GM10847 (cell line): ENCODE data around the gene CLSTN2.

Experiments used
- POLR2A ChIP-seq: IDR thresholded peaks from 2 replicates; pipeline ENCODE4 v1.6.1; 2011; ENCODE audit not compliant: insufficient read length; ENCODE audit errors: extremely low read depth

CLSTN2 gene

DNA sequence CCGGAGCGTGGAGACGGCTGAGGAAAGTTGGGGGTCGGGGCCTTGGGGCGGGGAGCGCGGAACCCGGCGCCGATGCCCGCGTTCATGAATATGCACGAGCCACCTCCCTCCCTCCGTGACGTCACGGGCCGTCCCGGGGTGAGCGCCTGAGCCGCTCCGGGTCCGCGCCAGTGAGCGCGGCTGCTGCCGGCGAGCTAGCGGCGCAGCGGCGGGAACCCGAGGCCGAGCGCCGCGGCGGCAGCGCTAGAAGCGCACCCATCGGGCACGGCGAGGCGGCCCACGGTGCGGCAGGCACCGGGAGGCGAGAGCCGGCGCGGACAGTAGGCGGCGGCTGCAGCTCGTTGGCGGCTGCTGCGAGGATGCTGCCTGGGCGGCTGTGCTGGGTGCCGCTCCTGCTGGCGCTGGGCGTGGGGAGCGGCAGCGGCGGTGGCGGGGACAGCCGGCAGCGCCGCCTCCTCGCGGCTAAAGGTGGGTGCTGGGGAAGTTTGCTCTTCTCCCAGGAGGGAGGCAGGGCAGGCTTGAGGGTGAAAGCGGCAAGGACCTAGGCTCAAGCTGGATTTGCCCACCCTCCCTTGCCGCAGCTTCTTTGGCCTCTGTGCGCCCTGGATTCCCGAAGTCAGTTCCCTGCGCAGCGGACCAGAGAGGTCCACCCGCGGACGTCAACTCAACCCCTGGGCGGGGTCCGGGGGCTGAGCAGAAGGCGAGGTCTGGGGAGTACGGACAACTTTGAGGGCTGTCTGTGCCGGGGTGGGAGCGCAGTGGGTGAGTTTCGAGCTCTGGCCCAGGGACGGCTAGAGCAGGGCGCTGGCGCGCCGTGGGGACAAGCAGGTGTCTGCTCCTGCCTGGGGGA lies at the start of gene CLSTN2:
Gene CLSTN2, plus strand, starts transcription at position 170 of the 850 bp plus-strand sequence.
- no peak for TF ChIP-seq POLR2A

DNA sequence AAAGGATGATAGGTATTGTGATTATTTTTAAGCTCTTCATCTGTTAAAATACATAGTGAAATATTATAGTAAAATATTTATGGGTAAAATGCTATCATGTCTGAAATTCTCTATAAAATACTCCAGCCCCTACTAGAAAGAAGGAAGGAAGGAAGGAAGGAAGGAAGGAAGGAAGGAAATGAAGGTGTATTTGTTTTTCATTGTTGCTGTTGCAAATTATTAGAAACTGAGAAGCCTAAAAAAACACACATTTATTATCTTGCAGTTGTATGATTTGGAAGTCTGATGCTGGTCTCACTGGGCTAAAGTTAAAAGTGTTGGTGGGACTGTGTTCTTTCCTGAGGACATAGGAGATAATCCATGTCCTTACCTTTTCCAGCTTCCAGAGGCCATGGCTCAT lies 47.6 kb upstream of the CLSTN2 start:
- no peak for TF ChIP-seq POLR2A

DNA sequence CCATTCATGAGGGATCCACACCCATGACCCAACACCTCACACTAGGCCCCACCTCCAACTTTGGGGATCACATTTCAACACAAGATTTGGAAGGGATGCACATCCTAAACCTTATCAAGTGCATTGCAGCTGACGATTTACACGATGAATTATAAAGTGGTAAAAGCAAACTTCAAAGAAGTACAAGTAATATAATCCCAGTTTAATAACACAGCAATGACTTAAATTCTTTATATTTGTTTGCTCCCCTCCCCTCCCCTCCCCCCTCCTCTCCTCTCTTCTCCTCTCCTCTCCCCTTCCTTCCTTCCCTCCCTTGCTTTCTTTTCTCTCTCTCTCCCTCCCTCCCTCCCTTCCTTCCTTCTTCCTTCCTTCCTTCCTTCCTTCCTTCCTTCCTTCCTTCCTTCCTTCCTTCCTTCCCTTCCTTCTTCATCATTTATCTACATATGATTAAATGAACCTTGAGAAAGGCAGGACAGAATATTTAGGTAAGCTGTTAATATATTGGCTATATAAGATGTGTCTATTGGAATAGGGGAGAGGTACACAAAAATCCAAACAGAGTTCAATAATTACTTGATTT lies 46.3 kb upstream of the CLSTN2 start:
- no peak for TF ChIP-seq POLR2A

DNA sequence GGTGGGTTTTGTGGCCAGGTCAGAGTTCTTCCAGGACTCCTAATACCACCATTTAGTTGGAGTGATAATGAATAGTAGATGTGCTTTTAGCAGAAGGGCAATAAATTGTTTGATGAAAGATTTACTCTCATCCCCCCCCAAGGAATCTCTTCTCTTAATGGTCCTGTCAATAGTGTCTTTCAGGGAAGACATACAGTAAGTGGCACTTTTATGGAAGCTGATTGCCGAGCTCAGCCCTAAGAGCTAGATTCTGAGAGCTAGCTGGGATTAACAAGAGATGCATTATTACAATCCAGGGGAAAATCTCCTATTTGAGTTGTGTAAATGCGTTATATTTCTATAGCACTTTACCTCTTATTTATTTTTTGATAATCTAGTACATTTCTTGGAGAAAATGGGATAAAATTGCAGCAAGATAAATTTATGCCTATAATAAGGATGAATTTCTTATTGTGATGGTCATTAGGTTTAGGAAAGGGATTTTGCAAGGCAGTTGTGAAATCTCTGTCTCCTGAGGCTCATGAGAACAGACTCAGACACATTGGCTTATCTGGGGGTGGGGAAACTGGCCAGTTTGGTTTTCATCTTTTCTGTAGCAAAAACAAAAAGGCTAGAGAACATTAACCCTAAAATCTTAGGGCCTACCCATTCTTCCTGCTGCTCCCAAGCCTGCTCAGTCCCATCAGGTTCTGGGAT lies 41.6 kb upstream of the CLSTN2 start:
- no peak for TF ChIP-seq POLR2A

DNA sequence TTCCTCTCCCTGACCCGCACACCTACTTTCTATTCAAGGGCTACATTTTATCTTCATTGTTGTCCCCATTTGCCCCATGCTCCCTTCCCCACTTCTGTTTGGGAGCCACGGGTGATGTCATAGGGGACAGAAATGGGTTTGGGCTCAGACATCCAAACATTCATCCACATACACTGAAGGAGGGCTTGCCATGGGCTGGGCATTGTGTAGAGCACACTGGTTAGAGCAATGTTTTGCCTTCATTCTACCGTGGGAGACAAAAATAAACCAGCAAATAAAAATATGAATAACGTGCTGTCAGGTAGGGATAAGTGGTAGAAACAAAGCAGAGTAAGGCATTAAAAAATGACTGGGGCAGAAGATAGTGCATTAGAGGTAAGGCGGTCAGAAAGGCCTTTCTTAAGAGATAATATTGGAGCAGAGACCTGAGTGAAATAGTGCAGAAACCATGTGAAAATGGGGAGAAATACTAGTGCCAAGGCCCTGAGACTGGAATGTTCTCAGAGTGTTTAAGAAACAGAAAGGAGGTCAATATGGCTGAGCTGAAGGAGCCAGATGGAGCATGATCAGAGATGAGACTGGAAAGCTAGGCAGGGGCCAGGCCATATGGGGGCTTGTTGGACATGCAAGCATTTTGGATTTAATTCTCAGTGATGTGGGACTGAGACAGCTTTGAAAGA lies 40.9 kb upstream of the CLSTN2 start:
- no peak for TF ChIP-seq POLR2A

DNA sequence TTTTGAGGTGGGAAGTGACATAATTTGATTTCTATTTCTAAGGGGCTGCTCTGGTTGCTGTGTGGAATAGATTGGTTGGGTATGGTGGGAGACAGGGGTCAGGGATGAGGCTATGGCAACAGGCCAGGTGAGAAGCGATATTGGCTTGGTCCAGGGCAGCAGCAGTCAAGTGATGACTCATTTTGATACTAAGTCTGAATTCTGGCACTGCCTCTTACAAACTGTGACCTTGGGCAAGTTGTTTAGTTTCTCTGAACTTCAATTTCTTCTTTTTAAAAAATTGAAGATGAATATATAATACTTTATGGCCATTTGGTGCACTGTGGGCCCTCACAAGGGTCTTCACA lies 40.4 kb upstream of the CLSTN2 start:
- TF ChIP-seq POLR2A = no peak

DNA sequence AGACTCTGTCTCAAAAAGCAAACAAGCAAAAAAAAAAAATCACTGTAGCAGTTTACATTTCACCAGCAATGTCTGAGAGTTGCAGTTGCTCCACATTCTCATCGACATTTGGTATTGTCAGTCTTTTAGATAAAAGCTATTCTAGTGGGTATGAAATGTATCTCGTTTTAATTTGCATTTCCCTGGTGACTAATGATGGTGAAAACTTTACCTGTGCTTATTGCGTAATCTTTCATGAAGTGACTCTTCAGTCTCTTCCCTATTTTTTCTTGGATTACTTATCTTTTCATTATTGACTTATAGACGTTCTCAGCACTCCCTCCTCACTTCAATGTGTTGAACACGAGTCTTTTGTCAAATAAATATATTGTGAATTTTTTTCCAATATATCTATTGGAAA lies 37.2 kb upstream of the CLSTN2 start:
- no peak for TF ChIP-seq POLR2A

DNA sequence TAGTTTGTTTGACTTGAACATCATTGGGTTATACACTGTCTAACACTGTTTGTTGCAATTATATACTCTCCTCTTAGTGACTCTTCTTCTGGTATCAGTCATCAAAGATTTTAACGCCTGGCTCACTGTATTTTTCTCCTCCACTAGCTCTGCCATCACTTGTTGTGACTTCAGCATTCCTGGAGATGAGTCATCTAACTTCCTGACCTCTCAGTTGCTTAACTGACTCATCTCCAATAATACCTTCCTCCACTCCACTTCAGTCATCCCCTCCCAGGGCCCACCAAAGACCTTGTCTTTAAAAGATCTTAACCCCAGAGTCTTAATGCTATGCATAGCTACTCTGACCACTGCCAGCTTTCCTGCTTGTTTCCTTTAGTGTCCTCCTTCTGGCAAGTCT lies 28.6 kb upstream of the CLSTN2 start:
- no peak for TF ChIP-seq POLR2A

DNA sequence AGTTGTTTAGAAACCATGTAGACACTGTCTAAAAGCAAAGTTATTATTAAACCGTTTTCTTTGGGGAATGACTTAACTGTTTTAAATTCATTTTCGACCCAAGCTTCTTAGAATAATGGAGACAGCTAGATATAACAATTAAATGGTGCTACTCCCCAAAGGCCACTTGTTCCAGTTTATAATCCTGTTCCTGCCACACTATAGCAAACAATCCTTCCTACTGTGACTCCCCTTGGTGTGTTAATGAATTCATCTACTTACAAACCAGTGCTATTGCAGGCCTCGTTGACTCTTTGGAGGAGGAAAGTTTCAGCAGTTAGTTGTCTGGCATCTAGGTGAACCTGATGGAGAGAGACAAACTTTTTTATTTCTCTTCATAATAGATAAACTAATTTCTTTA lies 25.2 kb upstream of the CLSTN2 start:
- no peak for TF ChIP-seq POLR2A

DNA sequence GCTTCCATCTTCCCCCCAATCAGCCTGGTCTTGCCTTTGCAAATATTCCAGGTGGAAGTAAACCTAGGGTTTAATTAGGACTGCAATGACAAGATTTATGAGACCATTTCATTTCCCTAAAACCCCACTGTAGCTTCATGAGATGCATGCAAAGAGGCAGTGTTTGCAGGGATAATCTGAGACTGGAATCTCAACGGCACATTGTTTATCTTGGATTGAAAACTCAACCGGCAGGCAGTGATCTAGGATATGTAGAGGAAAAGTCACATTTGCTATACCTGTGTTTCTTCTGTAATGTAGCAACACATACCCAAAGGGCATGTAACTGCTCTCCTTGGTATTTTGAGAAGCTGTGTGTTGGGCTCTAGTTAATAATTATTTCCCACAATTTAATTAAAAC lies 18.7 kb upstream of the CLSTN2 start:
- TF ChIP-seq POLR2A = no peak

DNA sequence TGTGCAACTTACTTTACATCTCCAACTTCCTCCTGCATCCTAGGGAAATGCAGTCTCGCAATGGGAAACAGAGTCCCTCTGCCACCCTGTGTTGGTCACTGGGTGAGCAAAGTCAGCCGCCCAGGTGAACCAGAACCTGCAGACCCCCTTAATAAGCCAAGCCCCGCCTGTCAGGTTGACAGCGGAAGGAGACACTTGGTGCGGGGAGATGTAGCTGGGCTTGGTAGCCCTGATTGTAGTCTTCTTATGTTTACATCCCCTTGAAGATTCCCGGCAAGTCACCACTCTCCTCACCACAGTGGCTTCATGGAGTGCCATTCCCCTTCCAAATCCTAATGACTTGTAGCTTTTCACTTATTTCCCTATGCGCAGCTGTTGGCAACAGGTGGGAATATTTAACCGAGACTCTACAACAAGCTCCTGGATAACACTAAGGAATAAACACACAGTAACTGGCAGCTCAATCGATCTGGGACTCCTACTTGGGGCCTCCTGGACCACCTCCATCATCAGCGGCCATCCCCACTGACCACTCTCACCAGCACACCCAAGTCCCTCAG lies 17.7 kb upstream of the CLSTN2 start:
- no peak for TF ChIP-seq POLR2A

DNA sequence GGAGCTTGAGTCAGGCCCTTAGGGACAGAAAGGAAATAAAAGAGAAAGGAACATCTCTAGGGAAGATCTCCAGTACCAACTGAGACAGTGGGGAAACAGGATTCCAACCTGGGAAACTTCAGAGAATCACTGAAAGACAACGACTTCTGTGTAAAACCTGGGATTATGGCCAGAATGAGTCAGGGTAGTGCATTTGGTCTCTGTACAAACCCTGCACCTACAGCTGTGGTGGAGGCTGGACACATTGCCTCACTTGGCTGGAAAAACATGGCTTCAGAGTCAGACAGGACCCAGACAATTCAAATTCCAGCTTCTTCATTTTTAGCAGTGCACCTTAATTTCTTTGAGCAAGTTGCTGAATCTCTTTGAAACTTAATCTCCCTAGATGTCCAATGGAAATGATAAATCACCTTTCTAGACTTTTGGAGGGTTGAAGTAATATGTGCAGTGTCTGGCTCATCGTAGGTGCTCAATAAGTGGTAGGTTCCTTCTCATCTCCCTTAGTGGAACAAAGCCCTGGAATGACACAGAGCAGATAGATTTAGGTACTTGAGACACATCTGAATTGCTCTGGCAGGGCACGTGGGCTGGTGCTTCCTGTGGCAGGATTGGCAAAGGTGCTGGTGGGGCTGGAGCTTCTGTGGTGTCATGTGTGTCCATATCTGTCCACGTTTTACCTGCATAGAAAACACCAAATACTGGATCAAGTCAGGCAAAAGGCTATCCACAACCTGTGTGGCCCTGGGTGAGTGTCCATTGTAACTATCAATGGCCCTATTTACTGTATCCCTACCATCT lies 6.1 kb upstream of the CLSTN2 start:
- TF ChIP-seq POLR2A = no peak

DNA sequence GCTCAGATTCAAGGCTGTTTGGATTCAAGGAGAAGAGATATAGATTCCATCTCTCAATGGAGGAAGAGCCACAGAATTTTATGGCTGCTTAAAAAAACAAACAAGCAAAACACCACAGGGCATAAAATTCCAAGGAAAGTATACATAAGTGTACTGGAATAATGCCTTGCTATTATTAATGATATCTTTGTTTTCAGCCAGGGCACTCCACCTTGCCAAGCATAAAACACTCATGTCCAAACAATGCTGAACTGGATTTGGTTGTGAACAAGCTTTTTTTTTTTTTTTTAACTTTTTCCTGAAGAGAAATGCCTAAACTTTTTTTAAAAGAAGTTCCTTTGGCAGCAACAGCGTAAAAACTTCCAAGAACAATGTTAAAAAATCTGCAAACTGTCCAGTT lies 4.8 kb upstream of the CLSTN2 start:
- TF ChIP-seq POLR2A = no peak

DNA sequence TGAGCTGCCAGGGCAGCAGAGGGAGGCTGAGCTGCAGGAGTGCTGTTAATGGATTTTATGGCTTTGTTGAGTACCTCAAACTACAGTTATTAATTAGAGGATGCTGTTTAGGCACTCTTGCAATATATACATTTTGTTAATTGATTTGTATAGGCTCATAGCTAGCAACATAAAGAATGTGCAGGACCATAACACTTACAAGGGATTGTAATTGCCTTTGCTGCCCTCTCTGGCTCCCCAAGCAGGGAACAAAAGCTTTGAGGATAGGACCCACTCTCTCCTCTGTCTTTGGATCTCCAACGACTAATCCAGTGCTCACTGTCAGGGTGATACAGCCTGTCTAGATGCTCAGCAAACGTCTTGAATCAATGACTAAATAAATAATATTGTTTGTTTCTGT lies 1.2 kb upstream of the CLSTN2 start:
- TF ChIP-seq POLR2A = no peak

DNA sequence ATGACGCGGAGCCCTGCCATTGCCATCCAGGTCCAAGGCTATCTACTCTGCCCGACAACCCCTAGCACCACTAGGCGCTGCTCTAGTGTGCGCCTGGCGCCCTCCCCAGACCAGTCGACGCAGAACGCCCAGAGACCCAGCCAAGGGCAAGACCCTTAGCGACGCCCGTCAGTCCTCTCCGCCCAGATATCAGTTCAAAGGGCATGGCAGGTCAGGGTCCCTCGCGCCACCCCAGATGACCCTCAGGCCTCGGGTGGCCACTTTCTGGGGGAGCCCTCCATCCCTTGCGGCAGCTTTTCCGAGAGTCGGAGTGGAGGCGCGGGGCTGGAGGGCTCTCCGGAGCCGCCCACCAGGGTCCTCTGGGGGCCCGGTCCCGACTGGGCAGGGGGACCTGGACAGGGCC lies 371 bp upstream of the CLSTN2 start:
- TF ChIP-seq POLR2A = no peak
